ENCODE data around the gene EHD3.

The EHD3 gene

GRCh38 chr2:31237348-31238017, 3.5 kb downstream of the EHD3 start:
- DNase-seq = no peak

DNA sequence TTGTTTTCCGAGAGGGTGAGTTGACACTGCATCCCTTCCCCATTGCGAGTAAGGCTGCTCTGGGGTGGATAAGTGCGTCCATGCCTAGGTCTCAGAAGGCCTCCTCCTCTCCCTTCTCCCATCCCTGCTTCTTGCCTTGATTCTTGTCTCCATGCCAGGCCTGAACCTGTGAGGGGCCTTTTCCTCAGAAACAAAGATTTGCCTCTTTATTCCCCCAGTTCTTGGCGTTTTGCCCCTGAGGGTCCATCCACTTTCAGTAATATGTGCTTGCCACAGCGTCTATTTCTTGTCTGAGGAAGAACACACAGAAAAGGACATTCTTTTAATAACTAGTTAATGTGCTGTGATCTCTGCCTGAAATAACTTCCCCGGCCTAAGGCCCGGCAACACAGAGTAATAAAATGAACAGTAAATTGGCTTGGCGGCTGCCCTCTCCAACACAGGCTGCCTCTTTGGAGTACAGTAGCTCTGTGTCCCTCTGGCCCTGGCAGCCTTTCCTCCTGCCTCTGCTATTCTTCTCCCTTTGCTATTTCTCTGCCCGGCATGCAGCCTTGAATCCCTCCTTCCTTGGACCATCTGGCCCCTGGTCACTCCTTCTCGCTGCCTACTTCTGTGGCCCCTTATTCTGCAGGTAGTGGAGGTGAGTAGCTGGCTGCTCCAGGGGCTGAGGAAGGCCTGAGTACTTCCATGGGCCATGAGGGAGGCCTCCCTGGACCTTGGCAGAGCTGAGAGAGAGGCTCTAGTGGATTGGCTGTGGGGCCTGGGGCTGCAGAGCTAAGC, 4.4 kb downstream of the EHD3 start:
- no peak for DNase-seq

DNA sequence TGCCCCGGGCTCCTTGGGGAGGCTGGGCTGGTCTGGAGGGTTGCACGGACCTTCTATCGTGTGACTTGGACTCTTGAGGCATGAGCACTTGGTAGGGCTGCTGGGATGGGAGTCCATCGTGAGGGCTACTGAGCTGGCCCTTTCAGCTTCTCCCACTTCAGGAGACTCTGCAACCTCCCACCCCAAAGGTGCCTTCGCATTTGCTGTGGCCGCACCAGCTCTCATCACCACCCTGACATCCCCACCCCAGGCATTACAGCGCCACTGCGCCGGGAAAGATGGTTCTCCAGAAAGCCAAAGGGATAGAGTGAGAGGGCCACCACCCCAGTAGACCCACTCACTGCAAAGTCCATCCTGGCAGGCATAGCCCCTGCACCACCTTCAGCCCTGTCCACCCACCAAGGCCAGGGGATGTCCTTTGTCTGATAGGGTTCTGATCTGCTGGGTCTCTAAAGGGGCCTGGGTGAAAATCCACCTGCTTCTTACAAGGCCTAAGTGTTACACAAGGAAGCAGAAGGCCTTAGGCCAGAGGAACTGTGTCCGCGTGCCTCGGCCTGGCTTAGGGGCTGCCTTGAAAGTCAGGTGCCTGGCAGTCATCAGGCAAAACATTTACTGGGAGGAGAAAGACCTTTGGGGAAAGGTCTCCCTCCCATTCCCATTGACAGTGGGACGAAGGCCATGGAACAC, 5.1 kb downstream of the EHD3 start:
- DNase-seq = no peak

DNA sequence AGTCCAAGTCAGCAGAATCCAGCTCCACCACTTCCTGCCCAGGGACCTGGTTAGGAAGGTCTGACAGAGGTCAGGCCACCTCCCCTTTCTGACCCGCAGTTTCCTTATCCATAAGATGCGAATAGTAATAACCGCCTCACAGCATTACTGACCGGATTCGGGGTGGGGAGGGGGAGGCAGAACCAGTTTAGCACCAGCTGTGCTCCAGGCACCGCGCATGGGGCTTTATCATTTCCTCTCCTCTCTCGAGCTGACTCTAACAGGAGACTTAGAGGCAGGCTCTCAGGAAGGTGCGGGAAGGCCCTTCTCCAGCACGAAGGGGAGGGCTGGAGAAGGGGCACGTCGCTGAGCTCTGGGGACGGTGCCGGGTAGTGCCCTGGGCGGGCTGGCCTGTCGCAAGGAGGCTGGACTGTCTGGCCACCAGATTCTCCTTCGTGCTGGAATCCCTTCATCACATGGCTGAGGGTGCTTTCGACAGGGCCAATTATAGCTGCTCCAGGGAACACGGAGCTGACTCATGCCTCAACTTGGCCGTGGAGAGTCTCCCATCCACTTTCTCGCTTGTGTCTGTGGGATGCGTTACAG, 5.7 kb downstream of the EHD3 start:
- DNase-seq = no peak

GRCh38 chr2:31240381-31241365, 6.7 kb downstream of the EHD3 start:
- DNase-seq = no peak

DNA sequence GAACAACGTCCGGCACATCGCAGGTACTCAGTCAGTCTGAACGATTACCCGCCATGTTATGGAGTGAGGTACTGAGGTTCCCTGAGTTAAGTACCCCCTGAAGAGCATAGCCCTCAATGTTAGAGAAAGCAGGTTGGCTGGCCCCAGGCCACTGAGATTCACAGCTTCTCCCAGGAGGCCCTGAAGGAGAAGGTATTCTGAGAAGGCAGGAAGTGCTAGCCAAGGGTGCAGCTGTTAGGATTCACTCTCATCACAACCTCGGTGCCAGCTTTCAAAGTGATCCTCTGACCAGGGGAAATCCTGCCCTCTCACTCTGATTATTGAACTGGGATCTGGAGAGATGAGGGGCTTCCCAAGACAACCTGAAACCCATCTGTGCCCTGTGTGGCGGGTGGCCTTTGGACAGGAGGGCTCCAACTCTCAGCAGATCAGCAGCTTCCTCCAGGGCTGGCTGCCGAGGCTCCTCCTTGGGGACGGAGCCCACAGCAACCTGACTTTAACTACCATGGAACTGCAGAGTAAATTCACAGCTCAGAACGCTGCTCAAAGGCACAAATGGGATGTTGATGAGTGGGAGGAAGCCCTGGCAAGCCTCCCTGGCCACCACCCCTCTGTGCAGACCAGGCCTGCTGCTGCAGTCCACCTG, 7.8 kb downstream of the EHD3 start:
- DNase-seq = no peak

- DNase-seq = no peak
Measured at GRCh38 chr2:31243053-31243452, 9.1 kb downstream of the EHD3 start.

DNA sequence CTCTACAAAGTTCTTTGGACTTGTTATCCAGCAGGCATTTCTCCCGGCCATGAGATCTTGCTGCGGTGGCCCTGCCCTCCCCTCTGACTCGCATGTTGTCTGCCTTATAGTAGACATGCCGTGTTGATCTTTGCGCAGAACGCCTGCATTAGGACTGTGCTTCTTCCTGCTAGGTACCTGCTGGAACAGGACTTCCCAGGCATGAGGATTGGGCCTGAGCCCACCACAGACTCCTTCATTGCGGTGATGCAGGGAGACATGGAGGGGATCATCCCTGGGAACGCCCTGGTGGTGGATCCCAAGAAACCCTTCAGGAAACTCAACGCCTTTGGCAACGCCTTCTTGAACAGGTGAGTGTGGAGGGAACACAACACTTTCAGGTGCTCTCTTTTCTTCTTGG, 10.1 kb downstream of the EHD3 start:
- no peak for DNase-seq

- DNase-seq = no peak
Measured at GRCh38 chr2:31246184-31246852, 12.4 kb downstream of the EHD3 start.

DNA sequence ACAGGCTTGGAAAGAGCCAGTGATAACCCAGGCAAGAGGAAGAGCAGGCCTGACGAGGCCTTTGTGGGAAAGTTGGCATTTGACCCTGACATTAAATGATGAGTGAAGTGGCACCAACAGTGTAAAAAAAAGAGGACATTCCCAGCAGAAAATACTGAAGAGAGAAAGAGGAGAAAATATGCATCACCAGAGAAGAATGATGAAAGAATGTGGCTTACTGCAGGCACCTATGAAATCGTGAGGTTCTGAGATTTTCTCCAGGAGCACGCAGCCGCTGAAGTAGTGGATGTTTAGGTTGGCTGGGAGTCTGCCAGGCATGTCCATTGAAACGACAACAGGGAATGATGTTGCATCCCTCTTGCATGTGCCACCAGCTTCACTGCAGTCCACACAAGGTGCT, 13.8 kb downstream of the EHD3 start:
- no peak for DNase-seq

DNA sequence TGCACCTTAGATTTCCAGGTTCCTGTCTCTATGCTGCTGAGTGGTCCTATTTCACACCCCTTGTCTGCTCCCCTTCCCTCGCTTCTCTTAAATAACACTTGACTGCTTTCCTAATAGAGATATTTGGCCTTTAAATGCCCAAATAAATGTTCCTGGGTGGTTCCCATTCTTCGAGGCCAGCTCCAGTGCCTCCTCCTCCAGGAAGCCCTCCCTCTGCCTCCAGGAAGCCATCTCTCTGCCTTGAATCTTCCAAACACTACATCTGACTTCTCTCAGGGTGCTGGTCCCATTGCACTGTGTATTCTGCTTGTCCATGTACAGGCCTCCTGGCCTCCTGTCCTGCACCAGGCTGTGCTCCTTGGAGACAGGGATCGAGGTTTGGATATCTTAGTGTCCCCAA, 14.2 kb downstream of the EHD3 start:
- no peak for DNase-seq

- no peak for DNase-seq
Measured at GRCh38 chr2:31249009-31249690, 15.2 kb downstream of the EHD3 start.

DNA sequence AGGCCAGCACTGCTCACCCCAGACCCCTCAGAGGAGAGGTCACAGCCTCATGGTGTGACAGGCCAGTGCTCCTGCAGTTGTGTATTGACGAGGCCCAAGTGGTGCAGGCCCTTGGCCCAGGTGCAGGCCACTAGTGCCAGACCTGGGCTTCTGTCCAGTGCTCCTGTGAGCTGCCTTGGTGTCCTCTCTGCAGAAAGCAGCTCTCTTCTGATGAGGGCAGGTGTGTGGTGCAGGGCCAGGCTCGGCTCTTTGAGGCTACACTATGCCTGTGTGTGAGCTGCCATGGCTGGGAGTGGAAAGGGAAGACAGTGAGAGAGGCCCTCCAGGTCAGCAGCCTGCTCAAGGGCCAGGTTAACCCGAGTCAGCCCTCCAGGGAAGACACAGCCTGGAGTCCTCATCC, 17.1 kb downstream of the EHD3 start:
- no peak for DNase-seq

GRCh38 chr2:31251851-31252250, 17.9 kb downstream of the EHD3 start:
- DNase-seq = no peak

- DNase-seq = peak; percentile 81
Measured at GRCh38 chr2:31253356-31254131, 19.6 kb downstream of the EHD3 start.

GRCh38 chr2:31254237-31255203, 20.6 kb downstream of the EHD3 start:
- DNase-seq = no peak

GRCh38 chr2:31255911-31256571, 22.1 kb downstream of the EHD3 start:
- no peak for DNase-seq

All from hematopoietic multipotent progenitor cell treated with erythropoietin and hydrocortisone succinate and interleukin-3 and kit ligand, for 8 days (in vitro differentiated cells).